NOMO-1 treated with DMSO at 0.1 percent for 48 hours (cell line): ENCODE measurements around the gene HSH2D.
A peak's percentile ranks its signal among the peaks of the same experiment; 100 is the strongest.
"Not testable (repeated sequence)": the region's sequence is repeated elsewhere in the genome, so short reads cannot be mapped to it uniquely, and the experiment has no call there.

Experiments
- DNase-seq: peaks from one replicate; lab custom pipeline; 2025; ENCODE audit not compliant: unreplicated experiment; lab: John Stamatoyannopoulos, UW

Gene HSH2D, protein sequence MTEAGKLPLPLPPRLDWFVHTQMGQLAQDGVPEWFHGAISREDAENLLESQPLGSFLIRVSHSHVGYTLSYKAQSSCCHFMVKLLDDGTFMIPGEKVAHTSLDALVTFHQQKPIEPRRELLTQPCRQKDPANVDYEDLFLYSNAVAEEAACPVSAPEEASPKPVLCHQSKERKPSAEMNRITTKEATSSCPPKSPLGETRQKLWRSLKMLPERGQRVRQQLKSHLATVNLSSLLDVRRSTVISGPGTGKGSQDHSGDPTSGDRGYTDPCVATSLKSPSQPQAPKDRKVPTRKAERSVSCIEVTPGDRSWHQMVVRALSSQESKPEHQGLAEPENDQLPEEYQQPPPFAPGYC

DNA sequence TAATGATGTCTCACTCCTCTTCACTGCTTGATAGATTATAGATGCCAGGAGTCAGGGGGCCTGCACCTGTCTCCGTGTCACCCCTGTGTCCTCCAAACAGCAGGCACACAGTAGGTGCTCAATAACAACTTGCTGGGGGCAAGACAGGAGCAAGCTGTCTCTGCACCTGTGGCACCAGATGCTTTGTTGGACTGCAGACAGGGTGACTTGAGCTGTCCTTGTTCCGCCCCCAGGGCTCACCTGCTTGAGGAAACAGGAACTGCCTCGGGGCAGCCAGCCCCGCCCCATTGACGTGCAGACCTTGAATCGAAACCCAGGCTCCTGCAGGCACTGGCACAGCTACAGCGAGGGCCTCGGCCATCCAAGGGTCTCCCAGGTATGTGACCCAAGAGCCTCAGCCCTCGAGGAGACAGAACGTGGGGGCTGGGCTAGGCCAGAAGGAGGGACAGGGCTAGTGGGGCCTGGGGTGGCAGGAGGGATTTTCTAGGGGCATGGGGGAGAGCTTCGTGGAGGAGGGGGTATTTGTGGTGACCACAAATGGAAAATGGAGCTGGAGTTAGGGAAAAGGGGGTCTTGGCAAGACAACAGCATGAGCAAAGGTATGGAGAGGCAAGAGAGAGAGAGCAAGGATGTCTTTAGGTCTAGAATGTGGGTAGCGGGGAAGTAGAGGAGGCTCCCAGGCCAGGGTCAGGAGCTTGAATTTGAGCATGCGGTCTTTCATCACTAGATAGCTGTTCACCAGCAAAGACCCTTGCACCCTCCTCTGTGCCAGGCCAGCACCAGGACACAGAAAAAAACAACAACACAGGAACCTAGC is at the start of gene HSH2D:
HSH2D (plus strand) TSS at position 287 of the 817 bp plus-strand sequence. CDS start 5,066 bp downstream, outside the sequence.
- DNase-seq: peak; percentile 82

DNA sequence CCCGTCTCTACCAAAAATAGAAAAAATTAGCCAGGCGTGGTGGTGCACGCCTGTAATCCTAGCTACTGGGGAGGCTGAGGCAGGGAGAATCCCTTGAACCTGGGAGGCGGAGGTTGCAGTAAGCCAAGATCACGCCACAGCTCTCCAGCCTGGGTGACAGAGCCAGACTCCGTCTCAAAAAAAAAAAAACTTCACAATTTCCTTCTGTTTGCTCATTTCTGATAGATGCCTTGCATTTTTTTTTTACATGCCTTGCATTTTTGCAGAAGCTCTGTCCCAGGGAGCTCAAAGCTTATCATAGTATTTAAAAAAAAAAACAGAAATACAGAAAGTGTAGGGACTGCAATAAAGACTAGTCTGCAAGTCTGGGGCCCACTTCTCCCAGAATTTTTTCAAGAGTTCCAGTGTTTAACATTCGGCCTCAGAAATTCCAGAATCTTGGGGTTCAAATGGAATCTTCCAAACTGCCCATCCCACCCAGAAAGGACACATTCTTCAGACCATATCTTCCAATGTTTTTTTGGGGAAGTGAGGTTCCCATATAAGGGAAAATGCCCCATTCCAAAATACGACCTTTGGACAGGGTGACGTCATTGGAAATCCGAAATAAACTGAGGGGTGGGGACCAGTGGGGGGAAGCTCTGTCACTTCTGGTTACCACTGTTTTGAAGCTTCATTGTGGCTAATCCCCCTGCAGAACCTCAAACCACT is 49.0 kb upstream of the HSH2D start:
- DNase-seq: no peak

DNA sequence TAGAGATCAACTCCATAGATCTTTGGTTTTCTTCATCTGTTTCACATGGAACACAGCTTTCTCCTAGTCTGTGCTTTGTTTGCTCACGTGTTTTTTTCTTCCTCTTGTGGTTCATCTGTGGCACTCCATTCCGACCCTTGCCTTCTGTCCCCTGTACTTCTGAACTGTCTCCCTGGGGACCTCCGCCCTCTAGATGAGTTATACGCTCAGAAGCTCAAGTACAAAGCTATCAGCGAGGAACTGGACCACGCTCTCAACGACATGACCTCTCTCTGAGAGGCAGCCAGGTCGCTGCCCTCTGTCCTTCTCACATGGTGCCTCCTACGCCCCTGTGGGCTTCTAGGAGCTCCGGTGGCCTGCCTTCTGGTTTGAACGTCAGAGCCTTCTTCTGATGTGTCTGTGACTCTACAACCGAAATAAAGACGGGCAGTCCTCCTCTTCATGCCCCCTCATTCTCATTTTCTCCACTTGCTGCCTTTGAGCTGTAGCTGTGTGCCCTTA is 48.4 kb upstream of the HSH2D start:
- DNase-seq: no peak

DNA sequence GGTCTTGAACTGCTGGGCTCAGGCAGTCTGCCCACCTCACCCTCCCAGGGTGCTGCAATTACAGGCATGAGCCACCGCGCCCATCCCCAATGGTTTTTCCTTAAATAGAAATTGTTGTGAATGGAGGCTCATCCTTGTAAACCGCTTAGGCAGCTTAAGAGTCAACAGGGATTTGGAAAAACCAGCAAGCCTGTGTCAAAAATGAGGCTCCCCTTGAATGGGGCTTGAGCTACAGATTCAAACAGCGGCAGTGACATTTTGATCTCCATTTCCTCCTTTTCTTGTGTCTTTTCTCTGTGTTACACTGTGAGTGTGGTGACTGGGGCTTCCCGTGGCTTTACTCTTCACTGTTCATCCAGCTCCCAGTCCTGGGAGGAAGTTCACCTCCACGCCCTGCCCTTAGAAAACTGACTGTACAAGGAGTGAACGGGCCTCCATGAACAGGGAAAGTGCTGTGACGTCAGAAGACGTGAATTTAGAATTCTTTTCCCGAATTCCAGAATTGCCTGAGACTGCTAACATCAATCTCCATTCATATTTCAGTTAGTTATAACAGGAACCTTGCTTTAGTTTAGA is 47.1 kb upstream of the HSH2D start:
- DNase-seq: no peak

DNA sequence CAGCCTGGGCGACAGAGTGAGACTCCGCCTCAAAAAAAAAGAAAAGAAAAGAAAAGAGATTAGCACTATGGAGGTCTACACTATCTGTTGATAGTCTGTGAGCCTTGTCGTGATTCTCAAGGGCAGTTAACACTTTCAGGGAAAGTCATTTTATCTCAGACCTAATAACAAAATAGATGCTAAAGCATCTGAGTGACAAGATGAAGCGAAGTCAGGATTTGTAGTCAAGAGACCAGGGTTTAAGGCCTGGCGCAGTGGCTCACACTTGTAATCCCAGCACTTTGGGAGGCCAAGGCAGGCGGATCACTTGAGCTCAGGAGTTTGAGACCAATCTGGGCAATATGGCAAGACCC is 45.1 kb upstream of the HSH2D start:
- DNase-seq: no peak

DNA sequence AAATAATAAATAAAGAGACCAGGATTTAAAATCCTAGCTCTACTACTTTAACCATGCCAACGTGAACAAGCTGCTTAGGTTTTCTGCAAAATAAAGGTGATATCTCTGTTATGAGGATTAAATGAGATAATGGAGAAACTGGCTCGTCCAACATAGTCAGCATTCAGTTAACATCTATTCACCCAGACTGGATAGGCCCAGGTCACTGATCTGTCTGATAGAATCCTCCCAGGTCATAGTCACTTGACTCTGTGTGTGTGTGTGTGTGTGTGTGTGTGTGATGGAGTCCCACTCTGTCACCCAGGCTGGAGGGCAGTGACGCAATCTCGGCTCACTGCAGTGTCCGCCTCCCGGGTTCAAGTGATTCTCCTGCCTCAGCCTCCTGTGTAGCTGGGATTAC is 44.7 kb upstream of the HSH2D start:
- no peak for DNase-seq

DNA sequence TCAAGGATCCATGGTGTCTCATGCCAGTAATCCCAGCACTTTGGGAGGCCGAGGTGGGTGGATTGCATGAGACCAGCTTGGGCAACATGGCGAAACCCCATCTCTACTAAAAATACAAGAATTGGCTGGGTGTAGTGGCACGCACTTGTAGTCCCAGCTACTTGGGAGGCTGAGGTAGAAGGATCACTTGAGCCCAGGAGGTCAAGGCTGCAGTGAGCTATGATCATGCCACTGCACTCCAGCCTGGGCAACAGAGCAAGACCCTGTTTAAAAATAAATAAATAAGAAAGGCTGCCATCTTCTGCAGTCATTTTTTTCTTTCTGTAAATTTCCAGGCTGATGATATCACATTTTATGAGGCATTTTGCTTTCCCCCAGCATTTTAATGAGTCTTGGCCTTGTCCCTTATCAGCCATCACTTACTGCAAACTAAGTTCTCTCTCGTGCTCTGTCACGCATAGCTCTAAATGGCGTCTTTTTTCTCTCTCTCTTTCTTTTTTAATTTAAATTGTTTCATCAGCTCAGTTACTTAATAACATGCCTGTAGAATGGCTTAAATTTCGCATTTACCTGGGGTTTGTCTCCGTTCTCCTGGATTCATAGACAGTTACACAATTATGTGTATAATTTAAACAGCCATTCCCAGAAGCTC is 44.0 kb upstream of the HSH2D start:
- DNase-seq: not testable (repeated sequence)

DNA sequence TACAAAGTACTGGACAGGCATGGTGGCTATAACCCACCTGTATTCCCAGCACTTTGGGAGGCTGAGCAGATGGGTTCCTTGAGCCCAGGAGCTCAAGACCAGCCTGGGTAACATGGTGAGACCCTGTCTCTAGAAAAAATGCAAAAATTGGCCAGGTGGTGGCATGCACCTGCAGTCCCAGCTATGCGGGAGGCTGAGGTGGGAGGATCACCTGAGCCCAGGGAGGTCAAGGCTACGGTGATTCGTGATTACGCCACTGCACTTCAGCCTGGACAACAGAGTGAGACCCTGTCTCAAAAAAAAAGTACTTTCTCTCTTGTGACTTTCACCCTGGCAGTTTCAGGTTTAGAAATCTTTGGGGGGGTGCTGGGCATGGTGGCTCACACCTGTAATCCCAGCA is 43.0 kb upstream of the HSH2D start:
- DNase-seq: no peak

DNA sequence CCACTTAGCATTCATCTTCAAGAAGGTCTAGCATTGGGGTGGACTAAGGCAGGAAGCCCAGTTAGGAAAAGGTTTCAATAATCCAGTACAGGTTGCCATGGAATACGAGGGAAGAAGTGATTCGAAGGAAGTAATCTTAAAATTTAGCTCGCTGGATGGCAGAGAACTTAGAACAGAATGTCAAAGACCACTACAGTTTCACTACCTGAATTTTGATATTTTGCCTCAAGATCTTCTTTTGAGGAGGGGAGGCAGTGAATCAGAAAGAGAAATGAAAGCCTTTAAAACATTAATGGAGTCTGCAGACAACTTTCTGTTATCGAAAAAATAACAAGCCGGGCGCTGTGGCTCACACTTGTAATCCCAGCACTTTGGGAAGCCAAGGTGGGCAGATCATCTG is 38.8 kb upstream of the HSH2D start:
- peak; percentile 77 for DNase-seq

DNA sequence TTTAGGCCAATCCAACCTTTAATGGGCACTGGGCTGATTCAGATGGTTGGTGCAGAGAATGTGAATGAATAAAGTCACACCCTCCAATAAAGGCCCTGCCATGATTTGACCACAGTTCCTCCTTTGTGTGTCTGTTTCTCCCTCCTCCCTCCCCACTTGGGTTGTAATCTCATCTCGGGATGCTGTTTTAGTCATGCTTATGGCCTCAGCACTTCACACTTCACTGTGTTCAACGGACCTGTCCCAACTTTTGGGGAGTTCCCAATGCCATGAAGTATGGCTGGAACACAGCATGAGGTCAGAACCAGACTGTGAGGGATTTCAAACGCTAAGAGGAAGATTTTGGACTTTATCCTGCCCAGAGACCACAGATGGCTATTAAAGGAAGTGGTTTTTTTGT is 37.4 kb upstream of the HSH2D start:
- DNase-seq: peak; percentile 51

DNA sequence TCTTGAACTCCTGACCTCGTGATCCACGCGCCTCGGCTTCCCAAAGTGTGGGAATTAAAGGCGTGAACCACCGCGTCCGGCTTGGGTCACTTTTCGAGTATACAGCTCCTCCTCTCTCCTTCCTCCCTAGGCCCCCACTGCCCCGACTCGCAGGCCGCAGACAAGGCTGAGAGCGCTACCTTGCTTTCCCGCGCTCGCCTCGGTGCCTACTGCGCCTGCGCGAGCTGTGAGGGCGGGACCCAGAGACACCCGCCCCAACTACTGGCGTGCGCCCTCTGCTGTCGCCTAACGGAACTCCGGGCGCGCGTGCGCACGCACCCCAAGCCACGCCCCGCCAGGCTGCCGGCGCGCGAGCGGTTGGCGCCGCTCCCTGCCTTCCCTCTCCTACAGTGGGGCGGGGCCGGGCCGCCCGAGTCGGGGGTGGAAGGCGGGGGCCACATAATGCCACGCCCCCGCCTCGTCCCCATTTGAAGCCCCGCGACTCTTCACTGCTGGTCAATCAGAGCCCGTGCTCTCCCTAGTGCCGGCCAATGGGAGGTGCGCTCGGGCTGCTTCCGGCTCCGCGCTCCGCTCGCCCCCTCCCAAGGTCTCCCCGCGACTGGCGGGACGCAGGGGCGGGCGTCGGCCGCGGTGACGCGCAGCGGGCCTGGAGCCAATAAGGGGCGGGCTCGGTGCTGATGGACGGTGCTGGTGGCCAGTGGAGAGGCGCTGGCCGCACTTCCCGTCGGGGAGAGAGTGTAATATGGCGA is 32.2 kb upstream of the HSH2D start, which contains the start of gene RAB8A:
RAB8A (plus strand) TSS at position 730 of the 749 bp plus-strand sequence; CDS start at position 743, 13 bp downstream.
- DNase-seq: peak; percentile 99

DNA sequence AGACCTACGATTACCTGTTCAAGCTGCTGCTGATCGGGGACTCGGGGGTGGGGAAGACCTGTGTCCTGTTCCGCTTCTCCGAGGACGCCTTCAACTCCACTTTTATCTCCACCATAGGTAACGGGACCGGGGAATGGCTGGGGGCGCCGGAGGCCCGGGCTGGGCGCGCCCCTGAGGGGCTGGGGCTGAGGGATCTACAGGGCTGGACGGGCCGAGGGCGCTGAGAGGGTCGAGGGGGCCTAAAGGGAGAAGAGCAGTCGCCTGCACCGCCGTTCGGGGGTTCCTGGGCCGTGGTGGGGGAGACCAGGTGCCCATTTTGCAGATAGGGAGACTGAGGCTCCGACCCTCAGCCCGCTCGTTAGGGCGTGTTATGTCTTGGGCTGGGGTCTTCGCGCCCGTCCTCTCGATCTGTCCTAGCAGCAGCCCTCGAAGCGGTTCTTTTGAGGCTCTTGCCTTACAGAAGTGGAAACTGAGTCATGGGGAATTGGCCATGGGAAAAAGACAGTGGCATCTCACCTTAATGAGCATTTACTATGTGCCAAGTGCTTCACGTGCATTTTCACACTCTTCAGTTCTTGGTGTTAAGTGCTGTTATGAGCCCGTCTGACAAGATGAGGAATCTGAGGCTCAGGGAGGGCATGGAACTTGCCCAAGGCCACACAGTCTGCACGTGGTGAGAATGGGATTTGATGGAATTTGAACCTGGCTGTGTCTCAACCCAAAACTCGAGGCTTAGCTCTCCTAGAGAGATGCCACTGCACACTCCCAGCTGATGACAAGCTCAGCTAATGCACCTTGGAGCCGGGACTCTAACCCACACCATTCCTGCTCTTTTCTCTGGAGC is 31.4 kb upstream of the HSH2D start:
- DNase-seq: no peak

DNA sequence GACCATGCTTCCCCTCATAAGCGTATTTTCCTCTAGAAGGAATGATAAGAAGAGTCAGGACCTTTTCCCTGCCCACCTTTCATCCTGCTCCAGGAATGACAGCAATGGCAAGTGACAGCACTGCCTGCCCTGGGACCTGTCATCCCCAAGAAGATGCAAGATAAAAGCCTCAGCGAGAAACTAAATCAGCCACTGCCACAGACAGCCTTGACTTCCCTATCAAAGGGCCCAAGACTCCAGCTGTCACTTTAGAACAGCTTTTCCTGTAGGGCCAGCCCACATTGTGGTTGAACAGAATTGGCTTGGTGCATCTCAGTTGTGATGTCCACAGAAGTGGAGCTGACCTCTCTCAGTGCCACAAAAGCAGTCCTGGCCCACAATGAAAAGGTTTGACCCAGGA is 30.7 kb upstream of the HSH2D start:
- DNase-seq: peak; percentile 31

DNA sequence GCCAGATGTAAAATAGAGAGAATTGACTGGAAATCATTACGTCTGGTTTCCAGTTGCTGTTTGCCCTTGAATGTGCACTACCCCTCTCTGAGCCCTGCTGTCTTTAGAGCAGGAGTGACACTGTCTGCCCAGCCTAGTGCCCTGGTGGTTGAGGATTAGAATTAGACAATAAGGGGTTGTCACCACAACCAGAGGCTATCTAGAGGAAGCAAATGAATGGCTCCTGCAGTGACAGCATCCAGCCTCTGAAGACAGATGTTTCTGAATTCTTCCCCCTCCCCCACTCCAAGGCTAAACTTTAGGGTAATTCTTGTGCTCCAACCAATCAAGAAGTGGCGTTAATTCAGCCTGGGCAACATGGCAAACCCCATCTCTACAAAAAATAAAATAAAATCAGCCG is 29.8 kb upstream of the HSH2D start:
- DNase-seq: peak; percentile 30

DNA sequence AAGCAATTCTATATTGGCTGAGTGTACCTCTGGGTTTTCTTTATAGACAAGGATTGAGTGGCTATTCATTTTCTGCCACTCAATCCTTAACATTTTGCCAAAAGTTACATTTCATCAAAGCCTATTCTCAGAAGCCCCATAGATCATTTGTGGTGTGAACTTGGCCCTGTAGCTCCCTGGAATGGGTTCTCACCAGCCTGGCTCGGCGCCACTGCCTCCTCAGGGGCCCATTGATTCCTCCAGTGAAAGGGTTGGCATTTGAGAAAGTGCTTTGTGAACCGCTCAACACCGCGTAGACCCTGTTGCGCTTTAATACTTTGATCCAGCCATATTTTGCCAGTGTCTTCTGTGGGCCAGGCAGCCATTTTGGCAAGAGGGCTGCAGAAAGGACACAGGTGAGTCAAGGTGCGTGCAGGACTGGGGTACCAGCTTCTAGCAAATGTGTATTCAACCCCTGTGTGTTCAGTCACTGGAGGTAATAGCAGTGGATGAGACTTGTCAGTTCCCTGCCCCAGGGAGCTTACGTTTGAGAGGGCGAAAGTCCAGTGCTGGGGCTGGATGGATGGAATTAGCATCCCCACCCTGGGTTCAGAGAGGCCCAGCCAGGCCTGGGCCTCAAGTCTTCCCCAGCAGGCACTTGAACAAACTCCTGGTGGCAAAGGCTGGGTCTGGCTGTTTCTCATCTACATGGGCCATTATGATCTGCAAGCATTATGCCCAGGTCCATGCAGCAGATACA is 28.0 kb upstream of the HSH2D start:
- DNase-seq: no peak

DNA sequence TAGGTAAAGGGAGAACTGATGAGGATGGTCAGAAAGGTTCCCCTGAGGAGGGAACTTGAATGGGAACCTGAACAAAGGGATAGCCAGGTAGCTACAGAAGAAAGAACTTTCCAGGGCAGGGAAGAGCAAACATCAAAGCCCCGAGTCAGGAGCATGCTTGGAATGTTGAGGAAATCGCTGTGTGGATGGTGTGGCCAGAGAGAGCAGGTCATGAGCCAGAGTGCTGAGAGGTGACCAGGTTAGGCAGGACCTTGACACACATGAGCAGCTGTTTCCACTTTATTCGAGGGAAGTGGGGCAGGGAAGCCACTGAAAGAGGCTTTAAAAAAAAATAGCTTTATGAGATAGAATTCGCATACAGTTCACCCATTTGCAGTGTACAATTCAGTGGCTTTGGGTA is 27.4 kb upstream of the HSH2D start:
- DNase-seq: no peak

DNA sequence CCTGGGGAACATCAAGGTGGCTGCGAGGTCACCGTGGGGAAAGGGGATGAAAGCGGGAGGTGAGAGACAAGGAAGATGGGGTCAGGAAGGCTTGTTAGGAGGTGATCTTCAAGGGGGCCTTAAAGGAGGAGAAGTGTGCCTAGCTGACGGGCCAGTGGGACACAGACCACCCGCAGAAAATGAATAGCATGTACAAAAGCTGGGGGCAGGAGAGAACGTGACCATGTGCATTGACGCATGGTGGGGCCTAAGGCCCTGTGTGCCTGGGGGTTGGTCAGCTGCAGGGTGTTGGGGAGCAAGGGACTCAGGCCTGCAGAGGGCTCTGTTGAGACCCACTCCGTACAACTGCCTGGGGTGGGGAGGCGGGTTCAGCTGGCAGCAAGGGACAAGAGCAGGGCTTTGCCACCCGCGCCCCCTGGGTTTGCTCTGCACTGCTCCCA is 25.9 kb upstream of the HSH2D start:
- no peak for DNase-seq

DNA sequence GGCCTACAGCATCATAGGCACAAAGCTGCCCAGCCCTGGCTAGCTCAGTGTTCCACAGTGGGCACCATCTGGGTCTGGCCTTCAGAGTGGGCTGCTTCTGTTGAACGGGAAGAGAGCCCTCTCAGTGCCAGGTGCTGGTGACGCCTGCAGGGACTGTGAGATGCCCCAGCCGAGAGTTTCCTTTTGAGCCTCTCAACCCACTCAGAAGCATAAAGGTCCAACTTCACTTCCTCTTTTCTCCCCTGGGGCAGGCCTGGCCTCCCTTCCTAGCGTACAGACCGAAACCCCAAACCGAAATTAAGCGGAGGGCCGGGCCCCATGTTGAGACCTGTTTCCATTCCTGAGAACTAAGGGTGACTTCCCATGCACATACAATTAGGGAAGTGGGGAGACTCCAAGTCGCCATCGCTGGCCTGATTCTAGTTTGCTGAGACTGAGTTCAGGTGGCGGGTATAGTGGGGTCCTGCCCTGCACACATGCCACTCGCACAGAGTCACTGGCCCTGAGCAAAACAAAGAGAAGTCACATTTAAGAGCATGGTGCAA is 24.9 kb upstream of the HSH2D start:
- DNase-seq: peak; percentile 97
